Endothelial cell (in vitro differentiated cells): ENCODE results near the gene ARHGEF38. TPM values are rescaled to one million over a fixed set of nuclear protein-coding genes. Genes with fewer than 3 reads are reported as not detected.

Experiments used
- DNase-seq: peaks from one replicate; pipeline ENCODE4 v3.0.0; 2021; ENCODE audit warnings: low spot score
- H3K27ac Mint-ChIP-seq: one replicate; pipeline ENCODE4 v1.8.0; 2021; ENCODE audit warnings: mixed read lengths, inconsistent platforms; ENCODE audit not compliant: unreplicated experiment
- H3K27me3 Mint-ChIP-seq: one replicate; pipeline ENCODE4 v1.8.0; 2021; ENCODE audit warnings: mild to moderate bottlenecking, moderate library complexity, mixed read lengths, inconsistent platforms; ENCODE audit not compliant: unreplicated experiment
- H3K36me3 Mint-ChIP-seq: one replicate; pipeline ENCODE4 v1.8.0; 2021; ENCODE audit warnings: mild to moderate bottlenecking, low read depth, mixed read lengths, inconsistent platforms; ENCODE audit not compliant: unreplicated experiment
- H3K4me1 Mint-ChIP-seq: one replicate; pipeline ENCODE4 v1.8.0; 2021; ENCODE audit warnings: mild to moderate bottlenecking, mixed read lengths, inconsistent platforms; ENCODE audit not compliant: unreplicated experiment
- H3K4me3 Mint-ChIP-seq: one replicate; pipeline ENCODE4 v1.8.0; 2021; ENCODE audit warnings: mild to moderate bottlenecking, mixed read lengths, inconsistent platforms; ENCODE audit not compliant: unreplicated experiment
- H3K9me3 Mint-ChIP-seq: one replicate; pipeline ENCODE4 v1.8.0; 2021; ENCODE audit warnings: mixed read lengths, inconsistent platforms; ENCODE audit not compliant: unreplicated experiment
- CTCF ChIP-seq: fragments of 200-600 bp; sonication (generic); IDR thresholded peaks from one replicate; pipeline ENCODE4 v1.5.0; 2021; ENCODE audit warnings: antibody characterized with exemption; ENCODE audit not compliant: unreplicated experiment
- total RNA-seq: library from RNA; stranded (reverse); fragmentation: NEBNext Ultra II Directional; extraction: Animal tissue kit (Norgen Biotek cat#: 25700); gene quantifications from one replicate; pipeline ENCODE4 v1.2.1, GENCODE V29; 2021; ENCODE audit not compliant: unreplicated experiment

The ARHGEF38 gene
- total RNA-seq, 1 donor from 2014 or later = not detected

GRCh38 chr4:105712766-105713165, 160.3 kb downstream of the ARHGEF38 start:
- no peak for TF ChIP-seq CTCF
- peaks cover 10% of the 10 kb centered on the region for H3K4me1 Mint-ChIP-seq
- peaks cover 3% of the 10 kb centered on the region for H3K36me3 Mint-ChIP-seq
- no peak overlapping the region for H3K4me3 Mint-ChIP-seq
- H3K27me3 Mint-ChIP-seq = no peaks in the 10 kb centered on the region
- DNase-seq = no peak
- H3K27ac Mint-ChIP-seq = no peak overlapping the region
- no peaks in the 10 kb centered on the region for H3K9me3 Mint-ChIP-seq

- no peak for DNase-seq
- Mint-ChIP-seq H3K4me3 (no peak overlapping the region), H3K27ac (no peak overlapping the region)
Measured at GRCh38 chr4:105714071-105714521, 161.7 kb downstream of the ARHGEF38 start.

DNA sequence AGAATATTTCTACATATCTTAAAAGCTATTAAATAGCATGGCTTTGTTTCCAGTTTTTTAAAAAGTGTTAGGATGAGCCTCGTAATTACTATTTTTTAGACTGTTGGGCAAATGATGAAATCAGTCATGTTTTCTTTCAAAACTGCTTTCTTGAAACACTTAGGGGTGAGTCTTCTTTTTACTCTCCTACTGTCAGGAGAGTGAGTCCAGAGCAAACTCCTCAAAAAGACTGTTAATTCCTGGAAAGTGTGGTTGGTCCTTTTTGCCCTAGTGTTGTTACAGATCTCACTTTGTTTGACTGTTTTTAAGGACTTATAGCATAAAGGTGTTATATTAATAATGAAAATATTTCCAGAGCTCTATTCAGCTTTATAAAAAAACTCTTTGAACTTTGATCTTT, 162.5 kb downstream of the ARHGEF38 start:
- H3K27ac Mint-ChIP-seq = no peak overlapping the region
- no peak overlapping the region for H3K4me3 Mint-ChIP-seq
- no peaks in the 10 kb centered on the region for H3K9me3 Mint-ChIP-seq
- no peak for DNase-seq
- no peaks in the 10 kb centered on the region for H3K36me3 Mint-ChIP-seq
- TF ChIP-seq CTCF = no peak
- H3K27me3 Mint-ChIP-seq = no peaks in the 10 kb centered on the region
- H3K4me1 Mint-ChIP-seq = peaks cover 4% of the 10 kb centered on the region

More at GRCh38 chr4:105714071-105714521, 161.7 kb downstream of the ARHGEF38 start:
- TF ChIP-seq CTCF = no peak
- H3K36me3 Mint-ChIP-seq = peaks cover 3% of the 10 kb centered on the region
- no peaks in the 10 kb centered on the region for H3K27me3 Mint-ChIP-seq
- no peaks in the 10 kb centered on the region for H3K9me3 Mint-ChIP-seq
- H3K4me1 Mint-ChIP-seq = peaks cover 7% of the 10 kb centered on the region

DNA sequence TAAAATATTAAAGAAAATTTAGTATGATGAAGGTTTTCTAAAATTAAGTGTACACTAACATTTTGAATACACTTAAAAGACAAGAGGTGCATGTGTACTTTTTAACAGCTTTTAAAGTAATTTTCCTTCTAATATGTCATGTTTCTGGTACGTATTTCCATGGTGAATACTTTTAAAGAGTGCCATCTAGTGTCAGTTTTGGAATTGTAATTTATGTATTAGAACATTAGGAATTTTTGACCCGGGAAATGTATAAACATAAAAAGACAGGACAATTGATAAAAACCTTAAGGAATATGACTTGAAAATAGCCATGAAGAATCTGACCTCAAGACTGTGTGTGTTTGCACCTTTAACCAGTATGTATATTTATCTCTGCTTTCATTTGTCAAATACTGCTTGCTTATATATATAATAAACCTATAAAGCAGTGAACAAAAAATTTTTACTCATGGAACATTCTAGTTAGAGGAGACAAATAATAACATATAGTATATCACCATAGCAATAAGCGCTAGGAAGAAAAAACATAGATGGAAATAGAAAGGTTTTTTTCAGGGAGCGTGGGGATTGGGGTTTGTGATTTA, 163.4 kb downstream of the ARHGEF38 start:
- Mint-ChIP-seq H3K27ac (no peak overlapping the region), H3K4me1 (peaks cover 4% of the 10 kb centered on the region), H3K4me3 (no peak overlapping the region), H3K27me3 (no peaks in the 10 kb centered on the region), H3K36me3 (no peaks in the 10 kb centered on the region), H3K9me3 (no peaks in the 10 kb centered on the region)
- TF ChIP-seq CTCF = peak; percentile 60
- DNase-seq = no peak

DNA sequence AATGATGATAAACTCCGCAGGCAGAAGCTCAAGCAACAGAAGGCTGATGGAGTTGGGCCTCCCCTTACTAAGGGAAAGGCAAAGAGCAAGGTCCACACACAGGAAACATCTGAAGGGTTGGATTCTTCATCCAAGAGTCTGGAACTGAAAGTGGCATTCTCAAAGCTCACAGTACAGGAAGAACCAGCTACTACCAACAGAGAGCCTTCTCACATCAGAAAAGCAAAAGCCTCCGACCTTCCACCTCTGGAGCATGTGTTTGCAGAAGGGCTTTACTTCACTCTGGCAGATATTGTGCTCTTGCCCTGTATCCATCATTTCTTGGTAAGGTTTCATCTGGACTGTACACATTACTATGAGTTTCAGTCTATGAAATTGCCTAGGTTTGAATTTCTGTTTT, 166.8 kb downstream of the ARHGEF38 start:
- DNase-seq = no peak
- Mint-ChIP-seq H3K36me3 (no peaks in the 10 kb centered on the region), H3K4me3 (no peak overlapping the region), H3K27ac (no peak overlapping the region), H3K27me3 (no peaks in the 10 kb centered on the region), H3K9me3 (no peaks in the 10 kb centered on the region), H3K4me1 (no peaks in the 10 kb centered on the region)
- TF ChIP-seq CTCF = no peak
